ENCODE data around the gene ABHD1. TPM values are rescaled to one million over a fixed set of nuclear protein-coding genes. Genes with fewer than 3 reads are reported as not detected.

ABHD1 gene
- total and polyA plus RNA-seq, 4 donors = 0.09 to 2.0 (median 0.61) TPM

DNA sequence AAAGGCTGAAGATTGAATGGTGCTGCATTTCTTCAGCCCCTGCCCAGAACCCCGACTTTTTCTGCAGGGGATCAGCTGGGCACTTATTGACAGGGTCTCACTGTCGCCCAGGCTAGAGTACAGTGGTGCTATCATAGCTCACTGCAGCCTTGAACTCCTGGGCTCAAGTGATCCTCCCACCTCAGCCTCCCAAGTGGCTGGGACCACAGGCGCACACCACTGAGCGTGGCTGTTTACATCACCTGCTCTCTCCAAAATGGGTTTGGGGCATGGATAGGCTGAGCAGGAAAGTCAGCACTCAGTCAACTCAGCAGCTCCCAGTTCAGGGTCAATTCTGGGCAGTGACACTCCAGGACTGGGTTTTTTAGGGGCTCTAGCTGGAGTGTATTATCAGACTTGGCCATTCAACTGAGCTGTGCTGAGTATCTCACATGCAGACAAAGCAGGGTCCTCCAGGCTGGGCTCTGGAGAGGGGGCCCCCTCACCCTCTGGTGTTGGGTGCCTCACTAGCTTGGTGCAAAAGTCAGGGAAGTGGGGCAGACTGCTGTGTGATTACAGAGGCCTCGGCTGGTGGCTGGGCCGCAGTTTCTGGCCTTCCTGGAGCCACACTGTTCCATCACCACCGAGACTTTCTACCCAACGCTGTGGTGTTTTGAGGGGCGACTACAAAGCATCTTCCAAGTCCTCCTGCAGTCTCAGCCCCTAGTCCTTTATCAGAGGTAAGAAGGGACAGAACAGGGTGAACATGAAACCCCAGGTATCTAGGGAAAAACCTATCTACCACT is 4.5 kb downstream of the ABHD1 start:
- no peaks in the 10 kb centered on the region for H3K9me3 ChIP-seq (ENCODE audit: control insufficient read depth in 4 of 4, low read length in 3 of 4)
- no peak overlapping the region for H3K9ac ChIP-seq (ENCODE audit: low read depth in 1 of 2, low read length in 2 of 2)
- H3K27me3 ChIP-seq (ENCODE audit: control insufficient read depth in 4 of 4, insufficient read depth in 4 of 4, low read length in 3 of 4) = no peaks in the 10 kb centered on the region
- no peak for TF ChIP-seq YY1 (IDR thresholded peaks at IDR 0.05)
- TF ChIP-seq TAF1 (conservative IDR thresholded peaks at IDR 0.05) = no peak
- TF ChIP-seq, protein P1, sequence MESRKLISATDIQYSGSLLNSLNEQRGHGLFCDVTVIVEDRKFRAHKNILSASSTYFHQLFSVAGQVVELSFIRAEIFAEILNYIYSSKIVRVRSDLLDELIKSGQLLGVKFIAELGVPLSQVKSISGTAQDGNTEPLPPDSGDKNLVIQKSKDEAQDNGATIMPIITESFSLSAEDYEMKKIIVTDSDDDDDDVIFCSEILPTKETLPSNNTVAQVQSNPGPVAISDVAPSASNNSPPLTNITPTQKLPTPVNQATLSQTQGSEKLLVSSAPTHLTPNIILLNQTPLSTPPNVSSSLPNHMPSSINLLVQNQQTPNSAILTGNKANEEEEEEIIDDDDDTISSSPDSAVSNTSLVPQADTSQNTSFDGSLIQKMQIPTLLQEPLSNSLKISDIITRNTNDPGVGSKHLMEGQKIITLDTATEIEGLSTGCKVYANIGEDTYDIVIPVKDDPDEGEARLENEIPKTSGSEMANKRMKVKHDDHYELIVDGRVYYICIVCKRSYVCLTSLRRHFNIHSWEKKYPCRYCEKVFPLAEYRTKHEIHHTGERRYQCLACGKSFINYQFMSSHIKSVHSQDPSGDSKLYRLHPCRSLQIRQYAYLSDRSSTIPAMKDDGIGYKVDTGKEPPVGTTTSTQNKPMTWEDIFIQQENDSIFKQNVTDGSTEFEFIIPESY (IDR thresholded peaks at IDR 0.05) = no peak
- TF ChIP-seq, protein P2, sequence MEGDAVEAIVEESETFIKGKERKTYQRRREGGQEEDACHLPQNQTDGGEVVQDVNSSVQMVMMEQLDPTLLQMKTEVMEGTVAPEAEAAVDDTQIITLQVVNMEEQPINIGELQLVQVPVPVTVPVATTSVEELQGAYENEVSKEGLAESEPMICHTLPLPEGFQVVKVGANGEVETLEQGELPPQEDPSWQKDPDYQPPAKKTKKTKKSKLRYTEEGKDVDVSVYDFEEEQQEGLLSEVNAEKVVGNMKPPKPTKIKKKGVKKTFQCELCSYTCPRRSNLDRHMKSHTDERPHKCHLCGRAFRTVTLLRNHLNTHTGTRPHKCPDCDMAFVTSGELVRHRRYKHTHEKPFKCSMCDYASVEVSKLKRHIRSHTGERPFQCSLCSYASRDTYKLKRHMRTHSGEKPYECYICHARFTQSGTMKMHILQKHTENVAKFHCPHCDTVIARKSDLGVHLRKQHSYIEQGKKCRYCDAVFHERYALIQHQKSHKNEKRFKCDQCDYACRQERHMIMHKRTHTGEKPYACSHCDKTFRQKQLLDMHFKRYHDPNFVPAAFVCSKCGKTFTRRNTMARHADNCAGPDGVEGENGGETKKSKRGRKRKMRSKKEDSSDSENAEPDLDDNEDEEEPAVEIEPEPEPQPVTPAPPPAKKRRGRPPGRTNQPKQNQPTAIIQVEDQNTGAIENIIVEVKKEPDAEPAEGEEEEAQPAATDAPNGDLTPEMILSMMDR (IDR thresholded peaks at IDR 0.05; ENCODE audit: low read depth, low read length, missing input control) = no peak
- no peak for TF ChIP-seq GABPA (IDR thresholded peaks at IDR 0.05 in 1 of 2, conservative IDR thresholded peaks at IDR 0.05 in 1 of 2)
- TF ChIP-seq FOXA1 (IDR thresholded peaks at IDR 0.05) = no peak
- TF ChIP-seq EGR1 (IDR thresholded peaks at IDR 0.05; ENCODE audit: low read depth in 2 of 2) = no peak
- no peak for TF ChIP-seq RAD21 (IDR thresholded peaks at IDR 0.05)
- TF ChIP-seq, protein P3, sequence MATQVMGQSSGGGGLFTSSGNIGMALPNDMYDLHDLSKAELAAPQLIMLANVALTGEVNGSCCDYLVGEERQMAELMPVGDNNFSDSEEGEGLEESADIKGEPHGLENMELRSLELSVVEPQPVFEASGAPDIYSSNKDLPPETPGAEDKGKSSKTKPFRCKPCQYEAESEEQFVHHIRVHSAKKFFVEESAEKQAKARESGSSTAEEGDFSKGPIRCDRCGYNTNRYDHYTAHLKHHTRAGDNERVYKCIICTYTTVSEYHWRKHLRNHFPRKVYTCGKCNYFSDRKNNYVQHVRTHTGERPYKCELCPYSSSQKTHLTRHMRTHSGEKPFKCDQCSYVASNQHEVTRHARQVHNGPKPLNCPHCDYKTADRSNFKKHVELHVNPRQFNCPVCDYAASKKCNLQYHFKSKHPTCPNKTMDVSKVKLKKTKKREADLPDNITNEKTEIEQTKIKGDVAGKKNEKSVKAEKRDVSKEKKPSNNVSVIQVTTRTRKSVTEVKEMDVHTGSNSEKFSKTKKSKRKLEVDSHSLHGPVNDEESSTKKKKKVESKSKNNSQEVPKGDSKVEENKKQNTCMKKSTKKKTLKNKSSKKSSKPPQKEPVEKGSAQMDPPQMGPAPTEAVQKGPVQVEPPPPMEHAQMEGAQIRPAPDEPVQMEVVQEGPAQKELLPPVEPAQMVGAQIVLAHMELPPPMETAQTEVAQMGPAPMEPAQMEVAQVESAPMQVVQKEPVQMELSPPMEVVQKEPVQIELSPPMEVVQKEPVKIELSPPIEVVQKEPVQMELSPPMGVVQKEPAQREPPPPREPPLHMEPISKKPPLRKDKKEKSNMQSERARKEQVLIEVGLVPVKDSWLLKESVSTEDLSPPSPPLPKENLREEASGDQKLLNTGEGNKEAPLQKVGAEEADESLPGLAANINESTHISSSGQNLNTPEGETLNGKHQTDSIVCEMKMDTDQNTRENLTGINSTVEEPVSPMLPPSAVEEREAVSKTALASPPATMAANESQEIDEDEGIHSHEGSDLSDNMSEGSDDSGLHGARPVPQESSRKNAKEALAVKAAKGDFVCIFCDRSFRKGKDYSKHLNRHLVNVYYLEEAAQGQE (IDR thresholded peaks at IDR 0.05) = no peak
- TF ChIP-seq, protein P4, sequence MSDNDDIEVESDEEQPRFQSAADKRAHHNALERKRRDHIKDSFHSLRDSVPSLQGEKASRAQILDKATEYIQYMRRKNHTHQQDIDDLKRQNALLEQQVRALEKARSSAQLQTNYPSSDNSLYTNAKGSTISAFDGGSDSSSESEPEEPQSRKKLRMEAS (IDR thresholded peaks at IDR 0.05) = no peak
- no peak for TF ChIP-seq FOXA2 (IDR thresholded peaks at IDR 0.05)
- no peak for TF ChIP-seq NR2F2 (IDR thresholded peaks at IDR 0.05)
- TF ChIP-seq JUND (IDR thresholded peaks at IDR 0.05) = no peak
- TF ChIP-seq SP1 (IDR thresholded peaks at IDR 0.05) = no peak
- no peak for TF ChIP-seq RXRA (IDR thresholded peaks at IDR 0.05)
- no peak for DNase-seq (ENCODE audit: low spot score)
- H3K4me1 ChIP-seq (ENCODE audit: control insufficient read depth in 4 of 4, insufficient read depth in 4 of 4, low read length in 3 of 4) = peaks cover 3 to 29% (median 20%) of the 10 kb centered on the region in 4 donors
- no peak overlapping the region for H3K27ac ChIP-seq (ENCODE audit: low read depth in 1 of 2, low read length in 2 of 2)
- 92% methylated on average over 9 of the region's 9 CpGs for whole genome bisulfite sequencing
- peaks cover 13 to 32% (median 24%) of the 10 kb centered on the region in 4 donors for H3K36me3 ChIP-seq (ENCODE audit: control insufficient read depth in 4 of 4, insufficient read depth in 3 of 4, low read depth in 1 of 4, low read length in 3 of 4)
- no peak overlapping the region for H3K4me3 ChIP-seq (ENCODE audit: low read depth in 1 of 3, low read length in 3 of 3)
